ENCODE results near the gene CFAP58. TPM values are rescaled to one million over a fixed set of nuclear protein-coding genes. Genes with fewer than 3 reads are reported as not detected.

The CFAP58 gene
- polyA plus RNA-seq, 4 donors, result 0.07 to 0.27 (median 0.12) TPM; not detected in 1

- H3K27me3 ChIP-seq (ENCODE audit: control insufficient read depth in 3 of 3, insufficient read depth in 3 of 3, low read length in 3 of 3), result peaks cover 0 to 2% (median 0%) of the 10 kb centered on the region in 3 donors
- no peaks in the 10 kb centered on the region for H3K36me3 ChIP-seq (ENCODE audit: control insufficient read depth in 3 of 3, insufficient read depth in 2 of 3, low read depth in 1 of 3, low read length in 3 of 3)
- H3K9me3 ChIP-seq (ENCODE audit: control insufficient read depth in 2 of 2, insufficient read depth in 1 of 2, low read depth in 1 of 2, low read length in 1 of 2), result no peaks in the 10 kb centered on the region
- no peak for FAIRE-seq
- no peak for DNase-seq
- WGBS, 3 donors, result 63 to 70% (median 65%) methylated on average over 2 of the region's 2 CpGs
- no peak overlapping the region for H3K4me3 ChIP-seq (ENCODE audit: low read depth in 1 of 3, low read length in 3 of 3)
- H3K4me1 ChIP-seq (ENCODE audit: control insufficient read depth in 3 of 3, insufficient read depth in 2 of 3, low read depth in 1 of 3, low read length in 2 of 3), result no peaks in the 10 kb centered on the region
- H3K27ac ChIP-seq (ENCODE audit: low read depth in 1 of 3, low read length in 2 of 3), result no peak overlapping the region
These were observed 134.8 kb downstream of the CFAP58 start for GRCh38 chr10:104488439-104488832.

DNA sequence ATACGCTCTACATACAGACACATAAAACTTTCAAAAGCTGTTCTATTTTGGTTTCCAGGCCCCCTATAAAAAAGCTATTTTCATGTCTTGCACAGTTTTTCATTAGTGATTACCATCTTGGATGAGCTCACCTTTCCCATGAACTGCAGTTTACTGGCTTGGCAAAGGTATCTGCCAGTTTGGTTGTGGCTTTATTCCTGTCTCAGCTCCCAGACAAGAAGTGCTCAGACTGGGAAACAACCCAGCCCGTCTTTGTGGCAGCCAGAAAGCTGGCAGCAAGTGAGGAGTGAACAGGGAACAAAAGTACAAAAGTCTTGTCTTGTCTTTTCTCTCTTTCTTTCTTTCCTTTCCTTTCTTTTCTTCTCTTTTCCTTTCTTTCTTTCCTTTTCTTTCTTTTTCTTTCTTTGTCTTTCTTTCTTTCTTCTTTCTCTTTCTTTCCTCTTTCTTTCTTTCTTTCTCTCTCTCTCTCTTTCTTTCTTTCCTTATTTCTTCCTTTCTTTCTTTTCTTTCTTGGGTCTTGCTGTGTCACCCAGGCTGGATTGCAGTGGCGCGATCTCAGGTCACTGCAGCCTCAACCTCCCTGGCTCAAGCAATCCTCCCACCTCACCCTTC lies 138.8 kb downstream of the CFAP58 start:
- no peak overlapping the region for H3K4me3 ChIP-seq (ENCODE audit: low read depth in 1 of 3, low read length in 3 of 3)
- H3K27ac ChIP-seq (ENCODE audit: low read depth in 1 of 3, low read length in 2 of 3), result no peak overlapping the region
- no peak for FAIRE-seq
- 82 to 86% (median 85%) methylated on average over 4 of the region's 4 CpGs for WGBS, 3 donors
- no peak for DNase-seq
- H3K9me3 ChIP-seq (ENCODE audit: control insufficient read depth in 2 of 2, insufficient read depth in 1 of 2, low read depth in 1 of 2, low read length in 1 of 2), result no peaks in the 10 kb centered on the region
- H3K4me1 ChIP-seq (ENCODE audit: control insufficient read depth in 3 of 3, insufficient read depth in 2 of 3, low read depth in 1 of 3, low read length in 2 of 3), result no peaks in the 10 kb centered on the region
- H3K36me3 ChIP-seq (ENCODE audit: control insufficient read depth in 3 of 3, insufficient read depth in 2 of 3, low read depth in 1 of 3, low read length in 3 of 3), result no peaks in the 10 kb centered on the region
- no peaks in the 10 kb centered on the region for H3K27me3 ChIP-seq (ENCODE audit: control insufficient read depth in 3 of 3, insufficient read depth in 3 of 3, low read length in 3 of 3)

- H3K27me3 ChIP-seq (ENCODE audit: control insufficient read depth in 3 of 3, insufficient read depth in 3 of 3, low read length in 3 of 3), result no peaks in the 10 kb centered on the region
- H3K9me3 ChIP-seq (ENCODE audit: control insufficient read depth in 2 of 2, insufficient read depth in 1 of 2, low read depth in 1 of 2, low read length in 1 of 2), result no peaks in the 10 kb centered on the region
- DNase-seq (no peak), FAIRE-seq (no peak)
- H3K27ac ChIP-seq (ENCODE audit: low read depth in 1 of 3, low read length in 2 of 3), result no peak overlapping the region
- H3K36me3 ChIP-seq (ENCODE audit: control insufficient read depth in 3 of 3, insufficient read depth in 2 of 3, low read depth in 1 of 3, low read length in 3 of 3), result no peaks in the 10 kb centered on the region
- no peaks in the 10 kb centered on the region for H3K4me1 ChIP-seq (ENCODE audit: control insufficient read depth in 3 of 3, insufficient read depth in 2 of 3, low read depth in 1 of 3, low read length in 2 of 3)
- WGBS, 3 donors, result 63 to 68% (median 64%) methylated on average over 4 of the region's 4 CpGs
- no peak overlapping the region for H3K4me3 ChIP-seq (ENCODE audit: low read depth in 1 of 3, low read length in 3 of 3)
These were observed 144.9 kb downstream of the CFAP58 start for GRCh38 chr10:104498347-104499081.

- H3K27me3 ChIP-seq (ENCODE audit: control insufficient read depth in 3 of 3, insufficient read depth in 3 of 3, low read length in 3 of 3), result peaks cover 0 to under 1% (median 0%) of the 10 kb centered on the region in 3 donors
- no peak for DNase-seq
- no peak for FAIRE-seq
- H3K4me1 ChIP-seq (ENCODE audit: control insufficient read depth in 3 of 3, insufficient read depth in 2 of 3, low read depth in 1 of 3, low read length in 2 of 3), result no peaks in the 10 kb centered on the region
- WGBS, 3 donors, result 39 to 46% (median 42%) methylated on average over 2 of the region's 2 CpGs
- no peak overlapping the region for H3K27ac ChIP-seq (ENCODE audit: low read depth in 1 of 3, low read length in 2 of 3)
- no peak overlapping the region for H3K4me3 ChIP-seq (ENCODE audit: low read depth in 1 of 3, low read length in 3 of 3)
- no peaks in the 10 kb centered on the region for H3K9me3 ChIP-seq (ENCODE audit: control insufficient read depth in 2 of 2, insufficient read depth in 1 of 2, low read depth in 1 of 2, low read length in 1 of 2)
- no peaks in the 10 kb centered on the region for H3K36me3 ChIP-seq (ENCODE audit: control insufficient read depth in 3 of 3, insufficient read depth in 2 of 3, low read depth in 1 of 3, low read length in 3 of 3)
These were observed 147.8 kb downstream of the CFAP58 start for GRCh38 chr10:104501449-104501848.

GRCh38 chr10:104501864-104502579 lies 148.4 kb downstream of the CFAP58 start:
- 45 to 65% (median 54%) methylated on average over 7 of the region's 7 CpGs for WGBS, 3 donors
- no peaks in the 10 kb centered on the region for H3K9me3 ChIP-seq (ENCODE audit: control insufficient read depth in 2 of 2, insufficient read depth in 1 of 2, low read depth in 1 of 2, low read length in 1 of 2)
- FAIRE-seq (no peak), DNase-seq (no peak)
- H3K27ac ChIP-seq (ENCODE audit: low read depth in 1 of 3, low read length in 2 of 3), result no peak overlapping the region
- no peaks in the 10 kb centered on the region for H3K36me3 ChIP-seq (ENCODE audit: control insufficient read depth in 3 of 3, insufficient read depth in 2 of 3, low read depth in 1 of 3, low read length in 3 of 3)
- H3K27me3 ChIP-seq (ENCODE audit: control insufficient read depth in 3 of 3, insufficient read depth in 3 of 3, low read length in 3 of 3), result peaks cover 0 to 2% (median 0%) of the 10 kb centered on the region in 3 donors
- no peak overlapping the region for H3K4me3 ChIP-seq (ENCODE audit: low read depth in 1 of 3, low read length in 3 of 3)
- H3K4me1 ChIP-seq (ENCODE audit: control insufficient read depth in 3 of 3, insufficient read depth in 2 of 3, low read depth in 1 of 3, low read length in 2 of 3), result no peaks in the 10 kb centered on the region

DNA sequence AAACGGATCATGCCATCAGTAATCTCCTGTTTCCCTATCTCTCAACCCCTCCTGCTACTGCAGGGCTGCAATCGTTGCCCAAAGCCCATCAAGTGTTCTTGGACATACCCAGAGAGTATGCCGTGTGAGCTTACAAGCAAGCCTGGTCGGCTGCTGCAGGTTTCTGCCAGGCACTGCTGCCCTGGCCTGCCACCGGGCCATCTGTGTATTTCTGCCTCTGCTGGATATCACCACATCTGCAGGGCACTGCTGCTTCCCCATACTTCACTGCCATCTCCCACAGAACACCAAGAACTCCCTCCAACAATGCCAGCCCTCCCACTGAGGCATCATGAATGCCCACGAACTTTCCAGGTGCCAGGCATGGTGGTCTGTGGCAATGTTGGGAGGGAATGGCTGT lies 149.3 kb downstream of the CFAP58 start:
- WGBS, 3 donors, result 36 to 68% (median 36%) methylated on average over 5 to 6 of the region's 6 CpGs
- H3K27me3 ChIP-seq (ENCODE audit: control insufficient read depth in 3 of 3, insufficient read depth in 3 of 3, low read length in 3 of 3), result peaks cover 0 to 2% (median 0%) of the 10 kb centered on the region in 3 donors
- no peak overlapping the region for H3K27ac ChIP-seq (ENCODE audit: low read depth in 1 of 3, low read length in 2 of 3)
- H3K36me3 ChIP-seq (ENCODE audit: control insufficient read depth in 3 of 3, insufficient read depth in 2 of 3, low read depth in 1 of 3, low read length in 3 of 3), result no peaks in the 10 kb centered on the region
- FAIRE-seq, result no peak
- no peak for DNase-seq
- H3K9me3 ChIP-seq (ENCODE audit: control insufficient read depth in 2 of 2, insufficient read depth in 1 of 2, low read depth in 1 of 2, low read length in 1 of 2), result no peaks in the 10 kb centered on the region
- H3K4me1 ChIP-seq (ENCODE audit: control insufficient read depth in 3 of 3, insufficient read depth in 2 of 3, low read depth in 1 of 3, low read length in 2 of 3), result no peaks in the 10 kb centered on the region
- H3K4me3 ChIP-seq (ENCODE audit: low read depth in 1 of 3, low read length in 3 of 3), result no peak overlapping the region

Other genes with a start within 250 kb of the CFAP58 start
- 10 to 100 TPM in 1 of 4 donors, 1 to 10 TPM in 3; 3.1 to 10.6 (median 7.4) TPM for gene SFR1, start 231.7 kb upstream of the CFAP58 start, polyA plus RNA-seq
- gene CFAP43, start 121.5 kb upstream of the CFAP58 start, polyA plus RNA-seq, result 1 to 10 TPM in 1 of 4 donors, under 1 TPM in 1, not detected in 2; 0.21 to 7.2 TPM
- 100 to 1,000 TPM; 173 to 422 (median 223) TPM for gene GSTO1, start 98.9 kb upstream of the CFAP58 start, polyA plus RNA-seq
- 10 to 100 TPM in 3 of 4 donors, 1 to 10 TPM in 1; 9.2 to 45.4 (median 17.0) TPM for gene GSTO2, start 84.6 kb upstream of the CFAP58 start, polyA plus RNA-seq
- 1 to 10 TPM in 3 of 4 donors, under 1 TPM in 1; 0.67 to 10.0 (median 2.4) TPM for gene ITPRIP, start 15.4 kb upstream of the CFAP58 start, polyA plus RNA-seq